OCI-LY3 (cell line): ENCODE data around the gene SLC19A1.

Experiments used
- H2AFZ ChIP-seq: fragments of 200-600, 300-600 bp; shearing (Covaris generic); 2 replicates; pipeline ENCODE4 v1.6.0; 2014; ENCODE audit warnings: antibody characterized with exemption, low read depth, low read length
- H3K27ac ChIP-seq: fragments of 200-600, 300-600 bp; sonication (generic); 2 replicates; pipeline ENCODE4 v1.5.1; 2014; ENCODE audit warnings: mild to moderate bottlenecking, low read length, moderate library complexity, mixed read lengths
- H3K27me3 ChIP-seq: fragments of 200-600, 300-600 bp; sonication (generic); 2 replicates; pipeline ENCODE4 v1.6.1; 2014; ENCODE audit warnings: low read depth, low read length, mixed read lengths
- H3K36me3 ChIP-seq: fragments of 200-600, 300-600 bp; sonication (generic); replicated peaks from 2 replicates; pipeline ENCODE3; 2014; ENCODE audit warnings: low read depth, low read length, mixed read lengths
- H3K4me1 ChIP-seq: fragments of 300-600, 200-600 bp; sonication (generic); 2 replicates; pipeline ENCODE4 v1.6.1; 2014; ENCODE audit warnings: low read length, mixed read lengths
- H3K4me2 ChIP-seq: fragments of 200-600, 300-600 bp; sonication (generic); 2 replicates; pipeline ENCODE4 v1.6.1; 2014; ENCODE audit warnings: low read length, mixed read lengths
- H3K4me3 ChIP-seq: fragments of 300-600, 200-600 bp; sonication (generic); 2 replicates; pipeline ENCODE4 v1.5.1; 2014; ENCODE audit warnings: antibody characterized with exemption, mild to moderate bottlenecking, low read length, moderate library complexity
- H3K79me2 ChIP-seq: fragments of 300-600, 200-600 bp; shearing (Covaris generic); 2 replicates; pipeline ENCODE4 v1.6.1; 2014; ENCODE audit warnings: mild to moderate bottlenecking, low read length, mixed read lengths
- H3K9ac ChIP-seq: fragments of 300-600, 200-600 bp; shearing (Covaris generic); 2 replicates; pipeline ENCODE4 v1.6.0; 2014; ENCODE audit warnings: mild to moderate bottlenecking, low read length, moderate library complexity
- H3K9me3 ChIP-seq: fragments of 200-600, 300-600 bp; shearing (Covaris generic); 2 replicates; pipeline ENCODE4 v1.6.1; 2014; ENCODE audit warnings: low read length, mixed read lengths; ENCODE audit not compliant: insufficient read depth
- H4K20me1 ChIP-seq: fragments of 200-600, 300-600 bp; sonication (generic); 2 replicates; pipeline ENCODE4 v1.6.1; 2016; ENCODE audit warnings: low read length, mixed read lengths; ENCODE audit not compliant: insufficient read depth
- EZH2phosphoT487 ChIP-seq: fragments of 200-600 bp; shearing (Covaris generic); IDR thresholded peaks from 2 replicates; pipeline ENCODE4 v1.6.1; 2018; ENCODE audit warnings: antibody characterized with exemption, mixed run types, low read depth
- TF ChIP-seq, protein P1 (sequence below): fragments of 200-600, 300-600 bp; sonication (generic); IDR thresholded peaks from 2 replicates; pipeline ENCODE4 v1.5.1; 2014; ENCODE audit warnings: antibody characterized with exemption, low read length, low read depth

SLC19A1 gene

DNA sequence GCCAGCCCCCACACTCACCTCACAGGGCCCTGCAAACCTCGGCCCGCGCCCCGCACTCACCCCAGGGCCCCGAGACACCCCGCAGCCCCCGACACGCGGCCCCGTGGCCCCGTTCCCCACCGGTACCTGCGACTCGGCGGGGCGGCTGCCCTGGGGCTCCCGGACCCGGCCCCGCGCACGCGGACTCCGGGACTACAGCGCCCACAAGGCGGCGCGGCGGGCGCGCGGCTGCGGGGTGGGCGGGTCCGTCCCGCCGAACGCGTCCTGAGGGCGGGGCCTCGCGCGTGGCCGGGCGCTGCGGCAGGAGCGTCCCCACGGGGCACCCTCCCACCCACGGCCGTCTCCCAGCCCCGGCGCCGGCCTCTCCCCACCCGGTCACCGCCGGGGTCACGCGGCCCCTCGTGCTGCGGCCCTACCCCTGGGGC is at the start of gene SLC19A1:
Gene SLC19A1 (minus strand): TSS at position 199 of the 425 bp plus-strand sequence. CDS start 4,481 bp downstream, outside the sequence.
- H3K9me3 ChIP-seq = no peaks in the 10 kb centered on the region
- H3K4me1 ChIP-seq = peaks cover 13% of the 10 kb centered on the region
- H3K27ac ChIP-seq = peak within 1 kb of the TSS; percentile 44
- peaks cover 2% of the 10 kb centered on the region for H3K36me3 ChIP-seq
- peak within 1 kb of the TSS; percentile 79 for H3K9ac ChIP-seq
- no peak for TF ChIP-seq EZH2phosphoT487
- TF ChIP-seq, protein P1, sequence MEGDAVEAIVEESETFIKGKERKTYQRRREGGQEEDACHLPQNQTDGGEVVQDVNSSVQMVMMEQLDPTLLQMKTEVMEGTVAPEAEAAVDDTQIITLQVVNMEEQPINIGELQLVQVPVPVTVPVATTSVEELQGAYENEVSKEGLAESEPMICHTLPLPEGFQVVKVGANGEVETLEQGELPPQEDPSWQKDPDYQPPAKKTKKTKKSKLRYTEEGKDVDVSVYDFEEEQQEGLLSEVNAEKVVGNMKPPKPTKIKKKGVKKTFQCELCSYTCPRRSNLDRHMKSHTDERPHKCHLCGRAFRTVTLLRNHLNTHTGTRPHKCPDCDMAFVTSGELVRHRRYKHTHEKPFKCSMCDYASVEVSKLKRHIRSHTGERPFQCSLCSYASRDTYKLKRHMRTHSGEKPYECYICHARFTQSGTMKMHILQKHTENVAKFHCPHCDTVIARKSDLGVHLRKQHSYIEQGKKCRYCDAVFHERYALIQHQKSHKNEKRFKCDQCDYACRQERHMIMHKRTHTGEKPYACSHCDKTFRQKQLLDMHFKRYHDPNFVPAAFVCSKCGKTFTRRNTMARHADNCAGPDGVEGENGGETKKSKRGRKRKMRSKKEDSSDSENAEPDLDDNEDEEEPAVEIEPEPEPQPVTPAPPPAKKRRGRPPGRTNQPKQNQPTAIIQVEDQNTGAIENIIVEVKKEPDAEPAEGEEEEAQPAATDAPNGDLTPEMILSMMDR = no peak
- peak within 1 kb of the TSS; percentile 87 for H3K4me3 ChIP-seq
- H2AFZ ChIP-seq = no peak within 1 kb of the TSS; the same call in 1 of the 2 replicates
- peaks cover 42% of the 10 kb centered on the region for H3K79me2 ChIP-seq
- H3K27me3 ChIP-seq = no peaks in the 10 kb centered on the region
- H4K20me1 ChIP-seq = peaks cover 7% of the 10 kb centered on the region; the same call in 1 of the 2 replicates
- peak within 1 kb of the TSS; percentile 77 for H3K4me2 ChIP-seq

DNA sequence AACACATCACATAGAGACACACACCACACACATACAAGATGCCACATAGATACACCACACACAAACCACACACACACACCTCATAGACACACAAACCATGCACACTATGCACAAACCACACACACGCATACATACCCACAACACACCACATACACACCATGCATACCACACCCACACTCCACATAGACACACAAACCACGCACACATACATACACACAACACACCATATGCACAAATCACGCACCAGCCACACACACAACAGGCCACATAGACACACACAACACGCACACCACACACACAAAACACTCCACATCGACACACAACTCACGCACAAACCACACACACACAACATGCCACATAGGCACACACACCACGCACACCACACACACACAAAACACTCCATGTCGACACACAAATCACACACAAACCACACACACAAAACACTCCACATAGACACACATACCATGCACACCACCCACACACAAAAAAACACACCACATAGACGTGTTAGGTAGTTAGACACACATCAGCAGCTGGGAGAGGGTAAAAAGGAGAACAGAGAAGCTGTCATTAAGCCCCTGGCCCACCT is 49.5 kb upstream of the SLC19A1 start:
- Histone ChIP-seq H3K79me2 (no peaks in the 10 kb centered on the region), H3K36me3 (no peaks in the 10 kb centered on the region), H3K4me1 (peaks cover 15% of the 10 kb centered on the region), H3K27me3 (peaks cover 4% of the 10 kb centered on the region; the same call in 1 of the 2 replicates), H3K27ac (no peak overlapping the region), H3K9ac (no peak overlapping the region), H3K4me3 (no peak overlapping the region), H4K20me1 (no peaks in the 10 kb centered on the region), H2AFZ (no peak overlapping the region), H3K4me2 (peak overlapping the region; percentile 45), H3K9me3 (0 out of 2 replicates have a peak, but pooled peaks cover 4% of the 10 kb centered on the region)
- no peak for TF ChIP-seq EZH2phosphoT487
- TF ChIP-seq, protein P1 = no peak

DNA sequence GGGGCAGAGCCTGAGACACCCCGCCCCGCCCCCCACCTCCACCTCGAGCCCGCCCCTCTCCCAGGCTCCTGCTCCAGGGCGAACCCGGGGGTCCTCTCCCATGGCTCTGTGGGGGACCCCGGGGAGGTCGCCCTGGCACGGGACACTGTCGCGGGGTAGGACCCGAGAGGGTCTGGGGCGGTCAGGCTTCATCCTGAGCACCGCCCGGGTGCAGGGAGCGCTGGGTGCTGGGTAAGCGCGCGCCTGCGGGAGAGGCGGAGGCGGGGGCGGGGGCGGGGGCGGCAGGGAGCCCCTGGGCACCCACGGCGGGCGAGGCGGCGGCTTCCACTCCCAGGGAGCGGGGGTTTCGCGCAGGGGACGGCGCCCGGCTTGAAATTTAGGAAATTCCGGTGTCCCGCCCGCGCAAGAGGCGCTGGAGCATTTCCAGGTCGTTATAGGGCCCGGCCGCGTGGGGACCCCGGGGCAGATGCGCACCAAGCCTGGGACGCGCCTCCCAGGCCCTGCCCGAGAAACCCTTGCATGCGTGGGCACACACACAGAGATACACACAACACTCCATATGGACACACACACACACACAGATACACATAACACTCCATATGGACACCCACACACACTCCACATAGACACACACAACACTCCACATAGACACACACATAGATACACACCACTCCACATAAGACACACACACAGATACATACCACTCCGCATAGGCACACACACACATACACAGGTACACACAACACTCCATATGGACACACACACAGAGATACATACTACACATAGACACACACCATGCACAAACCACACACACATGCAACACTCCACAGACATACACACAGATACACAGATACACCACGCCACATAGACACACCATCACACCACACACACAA is 48.7 kb upstream of the SLC19A1 start:
- Histone ChIP-seq H3K27ac (no peak overlapping the region), H3K9me3 (0 out of 2 replicates have a peak, but pooled peaks cover 4% of the 10 kb centered on the region)

More for the DNA sequence above, 48.7 kb upstream of the SLC19A1 start:
- no peak for TF ChIP-seq EZH2phosphoT487
- TF ChIP-seq, protein P1 = no peak
- no peak overlapping the region for H3K4me2 ChIP-seq
- H4K20me1 ChIP-seq = no peaks in the 10 kb centered on the region
- H3K27me3 ChIP-seq = peaks cover 4% of the 10 kb centered on the region; the same call in 1 of the 2 replicates
- H3K9ac ChIP-seq = no peak overlapping the region
- peaks cover 15% of the 10 kb centered on the region for H3K4me1 ChIP-seq
- no peak overlapping the region for H2AFZ ChIP-seq
- H3K79me2 ChIP-seq = no peaks in the 10 kb centered on the region
- no peaks in the 10 kb centered on the region for H3K36me3 ChIP-seq
- no peak overlapping the region for H3K4me3 ChIP-seq
